ENCODE data around the gene SVIP.
A peak's percentile ranks its signal among the peaks of the same experiment; 100 is the strongest.

SVIP gene

GRCh38 chr11:22787551-22788162 lies 41.9 kb downstream of the SVIP start:
- DNase-seq = peak; percentile 54 to 55

- DNase-seq = no peak
Measured at GRCh38 chr11:22787055-22787454, 42.5 kb downstream of the SVIP start.

GRCh38 chr11:22786475-22786874 lies 43.1 kb downstream of the SVIP start:
- no peak for DNase-seq

GRCh38 chr11:22785251-22785650 lies 44.4 kb downstream of the SVIP start:
- no peak for DNase-seq

GRCh38 chr11:22780952-22781593 lies 48.5 kb downstream of the SVIP start:
- DNase-seq = peak in 1 of 2 experiments; percentile 38

- DNase-seq = no peak
Measured at GRCh38 chr11:22779850-22780249, 49.8 kb downstream of the SVIP start.

GRCh38 chr11:22778642-22779041 lies 51.0 kb downstream of the SVIP start:
- DNase-seq = peak in 1 of 2 experiments; percentile 44

GRCh38 chr11:22775248-22775647 lies 54.4 kb downstream of the SVIP start:
- no peak for DNase-seq

GRCh38 chr11:22774716-22775115 lies 54.9 kb downstream of the SVIP start:
- DNase-seq = no peak

- DNase-seq = no peak
Measured at GRCh38 chr11:22769081-22769480, 60.5 kb downstream of the SVIP start.
